Measurements from ENCODE around the gene TAS2R60. TPM values are rescaled to one million over a fixed set of nuclear protein-coding genes. Genes with fewer than 3 reads are reported as not detected.

Gene TAS2R60
- total RNA-seq, 4 donors from 2014 or later: not detected

- no peaks in the 10 kb centered on the region for H3K36me3 ChIP-seq
- WGBS: 76% methylated on average over 6 of the region's 6 CpGs
Measured at GRCh38 chr7:143492799-143493739, 49.8 kb downstream of the TAS2R60 start.

GRCh38 chr7:143493751-143494150 lies 50.5 kb downstream of the TAS2R60 start:
- 97% methylated on average over 1 of the region's 1 CpG for WGBS
- no peak overlapping the region for H3K4me3 ChIP-seq
- H3K36me3 ChIP-seq: no peaks in the 10 kb centered on the region
- H3K4me1 ChIP-seq: peaks cover 28% of the 10 kb centered on the region
- TF ChIP-seq EP300 (IDR thresholded peaks at IDR 0.05): no peak
- DNase-seq (ENCODE audit: low spot score in 2 of 2): no peak
- H3K27ac ChIP-seq: no peak overlapping the region
- H3K27me3 ChIP-seq: no peaks in the 10 kb centered on the region
- H3K9me3 ChIP-seq: no peaks in the 10 kb centered on the region

More at GRCh38 chr7:143492799-143493739, 49.8 kb downstream of the TAS2R60 start:
- no peak for TF ChIP-seq EP300 (IDR thresholded peaks at IDR 0.05)
- TF ChIP-seq POLR2AphosphoS5 (IDR thresholded peaks at IDR 0.05): no peak
- no peak for TF ChIP-seq CTCF (IDR thresholded peaks at IDR 0.05)
- TF ChIP-seq POLR2A (IDR thresholded peaks at IDR 0.05): no peak
- Histone ChIP-seq H3K27ac (peak overlapping the region; percentile 62), H3K27me3 (no peaks in the 10 kb centered on the region), H3K4me3 (no peak overlapping the region), H3K9me3 (no peaks in the 10 kb centered on the region), H3K4me1 (peaks cover 27% of the 10 kb centered on the region)
- no peak for DNase-seq (ENCODE audit: low spot score in 2 of 2)

Other genes starting within 250 kb of the TAS2R60 start
- not detected for gene TAS2R40, start 221.4 kb upstream of the TAS2R60 start, total RNA-seq
- gene GSTK1, start 180.0 kb upstream of the TAS2R60 start, total RNA-seq: 100 to 1,000 TPM; 136 to 177 (median 166) TPM
- 10 to 100 TPM in 2 of 4 donors, 1 to 10 TPM in 2; 3.3 to 11.0 (median 8.1) TPM for gene TMEM139, start 158.5 kb upstream of the TAS2R60 start, total RNA-seq
- gene CASP2, start 155.1 kb upstream of the TAS2R60 start, total RNA-seq: 10 to 100 TPM; 13.7 to 36.5 (median 25.3) TPM
- gene CLCN1, start 127.3 kb upstream of the TAS2R60 start, total RNA-seq: under 1 TPM in 1 of 4 donors, not detected in 3; 0.64 TPM
- under 1 TPM in 3 of 4 donors, not detected in 1; 0.13 to 0.40 (median 0.19) TPM for gene FAM131B, start 80.7 kb upstream of the TAS2R60 start, total RNA-seq
- 10 to 100 TPM; 46.3 to 73.0 (median 59.3) TPM for gene ZYX, start 62.1 kb upstream of the TAS2R60 start, total RNA-seq
- gene EPHA1, start 34.6 kb upstream of the TAS2R60 start, total RNA-seq: 10 to 100 TPM; 60.9 to 94.4 (median 67.7) TPM
- gene TAS2R41, start 34.4 kb downstream of the TAS2R60 start, total RNA-seq: not detected
- gene CTAGE15, start 128.3 kb downstream of the TAS2R60 start, total RNA-seq: 1 to 10 TPM in 2 of 4 donors, under 1 TPM in 1, not detected in 1; 0.30 to 5.1 (median 3.0) TPM
- gene TCAF2, start 177.5 kb downstream of the TAS2R60 start, total RNA-seq: 10 to 100 TPM in 1 of 4 donors, 1 to 10 TPM in 3; 3.0 to 10.5 (median 8.8) TPM